HL-60/S4 treated with retinoic acid at 250 ng/mL for 4 days and 3 days (cell line): Measurements from ENCODE around the gene WDPCP.
"Not testable (repeated sequence)": the region's sequence is repeated elsewhere in the genome, so short reads cannot be mapped to it uniquely, and the experiment has no call there.

Experiments
- in situ Hi-C: fragments of 300-500 bp; cut with MboI; formaldehyde crosslinking; loops from 2 replicates; pipeline ENCODE4 v1.7.0; 2022; ENCODE audit warnings: low sequenced_read_pairs

The WDPCP gene

GRCh38 chr2:63372549-63372948 is 215.7 kb downstream of the WDPCP start:
- in situ Hi-C loops = no loop called here

GRCh38 chr2:63369146-63369545 is 219.1 kb downstream of the WDPCP start:
- in situ Hi-C loops = no loop called here

- in situ Hi-C loops = no loop called here
Observed at GRCh38 chr2:63364866-63365265, 223.4 kb downstream of the WDPCP start.

- in situ Hi-C loops = not testable (repeated sequence)
Observed at GRCh38 chr2:63357722-63358121, 230.6 kb downstream of the WDPCP start.

- in situ Hi-C loops = no loop called here
Observed at GRCh38 chr2:63347361-63347760, 240.9 kb downstream of the WDPCP start.

- in situ Hi-C loops = no loop called here
Observed at GRCh38 chr2:63346411-63346810, 241.9 kb downstream of the WDPCP start.

- in situ Hi-C loops = no loop called here
Observed at GRCh38 chr2:63345285-63345633, 243.0 kb downstream of the WDPCP start.

GRCh38 chr2:63344575-63345284 is 243.5 kb downstream of the WDPCP start:
- in situ Hi-C loops = no loop called here

GRCh38 chr2:63343397-63344109 is 244.7 kb downstream of the WDPCP start:
- in situ Hi-C loops = no loop called here

- in situ Hi-C loops = no loop called here
Observed at GRCh38 chr2:63340443-63340842, 247.8 kb downstream of the WDPCP start.

GRCh38 chr2:63334910-63335309 is 253.4 kb downstream of the WDPCP start:
- in situ Hi-C loops = no loop called here

- in situ Hi-C loops = no loop called here
Observed at GRCh38 chr2:63326473-63326872, 261.8 kb downstream of the WDPCP start.

GRCh38 chr2:63323662-63324061 is 264.6 kb downstream of the WDPCP start:
- in situ Hi-C loops = not testable (repeated sequence)

GRCh38 chr2:63321973-63322372 is 266.3 kb downstream of the WDPCP start:
- in situ Hi-C loops = not testable (repeated sequence)

- in situ Hi-C loops = no loop called here
Observed at GRCh38 chr2:63320669-63321068, 267.6 kb downstream of the WDPCP start.

- in situ Hi-C loops = no loop called here
Observed at GRCh38 chr2:63310614-63311013, 277.7 kb downstream of the WDPCP start.

- in situ Hi-C loops = no loop called here
Observed at GRCh38 chr2:63301481-63301880, 286.8 kb downstream of the WDPCP start.

GRCh38 chr2:63300835-63301234 is 287.4 kb downstream of the WDPCP start:
- in situ Hi-C loops = no loop called here

GRCh38 chr2:63287956-63288355 is 300.3 kb downstream of the WDPCP start:
- in situ Hi-C loops = no loop called here

- in situ Hi-C loops = not testable (repeated sequence)
Observed at GRCh38 chr2:63286520-63286919, 301.8 kb downstream of the WDPCP start.

- in situ Hi-C loops = no loop called here
Observed at GRCh38 chr2:63283273-63283672, 305.0 kb downstream of the WDPCP start.

GRCh38 chr2:63272560-63272959 is 315.7 kb downstream of the WDPCP start:
- in situ Hi-C loops = no loop called here

- in situ Hi-C loops = no loop called here
Observed at GRCh38 chr2:63270717-63271116, 317.6 kb downstream of the WDPCP start.
